HEK293T (cell line): ENCODE measurements around the gene MEX3C.

ENCODE experiments used
- ARNT ChIP-seq: fragments of 450-650 bp; IDR thresholded peaks from 2 replicates; pipeline ENCODE4 v1.6.1; 2017; ENCODE audit warnings: mild to moderate bottlenecking
- BHLHE40 ChIP-seq: fragments of 450-650 bp; IDR thresholded peaks from 2 replicates; pipeline ENCODE4 v1.6.1; 2016; ENCODE audit warnings: mild to moderate bottlenecking, moderate library complexity, borderline replicate concordance
- ELF4 ChIP-seq: fragments of 450-650 bp; IDR thresholded peaks from 2 replicates; pipeline ENCODE4 v1.6.1; 2017; ENCODE audit warnings: antibody characterized with exemption
- FOXA1 ChIP-seq: fragments of 450-650 bp; IDR thresholded peaks from 2 replicates; pipeline ENCODE4 v1.6.1; 2016; ENCODE audit warnings: mild to moderate bottlenecking
- FOXK2 ChIP-seq: fragments of 450-650 bp; IDR thresholded peaks from 2 replicates; pipeline ENCODE4 v1.6.1; 2016; ENCODE audit warnings: mild to moderate bottlenecking
- FOXM1 ChIP-seq: fragments of 450-650 bp; IDR thresholded peaks from 2 replicates; pipeline ENCODE4 v1.6.1; 2017; ENCODE audit warnings: mild to moderate bottlenecking, borderline replicate concordance
- LEF1 ChIP-seq: fragments of 450-650 bp; IDR thresholded peaks from 2 replicates; pipeline ENCODE4 v1.6.1; 2017; ENCODE audit warnings: mild to moderate bottlenecking, borderline replicate concordance
- PKNOX1 ChIP-seq: fragments of 450-650 bp; IDR thresholded peaks from 2 replicates; pipeline ENCODE4 v1.6.1; 2016
- SP1 ChIP-seq: fragments of 450-650 bp; IDR thresholded peaks from 2 replicates; pipeline ENCODE4 v1.6.1; 2017
- SUZ12 ChIP-seq: fragments of 450-650 bp; IDR thresholded peaks from 2 replicates; pipeline ENCODE4 v1.6.1; 2016; ENCODE audit warnings: mild to moderate bottlenecking
- TARDBP ChIP-seq: fragments of 450-650 bp; IDR thresholded peaks from 2 replicates; pipeline ENCODE4 v1.6.1; 2016

GRCh38 chr18:51165296-51165695, 32.2 kb downstream of the MEX3C start:
- TF ChIP-seq FOXM1 (no peak), ELF4 (no peak), LEF1 (no peak), PKNOX1 (no peak), BHLHE40 (no peak), ARNT (no peak), SP1 (no peak), FOXK2 (no peak), TARDBP (no peak), SUZ12 (no peak), FOXA1 (no peak)
